GM08714 (cell line): Measurements from ENCODE around the gene MCUB.

Experiments
- H3K4me3 ChIP-seq: fragments of 200-500 bp; sonication (Bioruptor generic); 2 replicates; pipeline ENCODE4 v1.5.1; 2014; ENCODE audit warnings: mild to moderate bottlenecking, low read length, inconsistent platforms
- ZNF274 ChIP-seq: IDR thresholded peaks from 2 replicates; pipeline ENCODE4 v1.6.1; 2012; ENCODE audit warnings: mild to moderate bottlenecking, low read depth, low read length

MCUB gene

DNA sequence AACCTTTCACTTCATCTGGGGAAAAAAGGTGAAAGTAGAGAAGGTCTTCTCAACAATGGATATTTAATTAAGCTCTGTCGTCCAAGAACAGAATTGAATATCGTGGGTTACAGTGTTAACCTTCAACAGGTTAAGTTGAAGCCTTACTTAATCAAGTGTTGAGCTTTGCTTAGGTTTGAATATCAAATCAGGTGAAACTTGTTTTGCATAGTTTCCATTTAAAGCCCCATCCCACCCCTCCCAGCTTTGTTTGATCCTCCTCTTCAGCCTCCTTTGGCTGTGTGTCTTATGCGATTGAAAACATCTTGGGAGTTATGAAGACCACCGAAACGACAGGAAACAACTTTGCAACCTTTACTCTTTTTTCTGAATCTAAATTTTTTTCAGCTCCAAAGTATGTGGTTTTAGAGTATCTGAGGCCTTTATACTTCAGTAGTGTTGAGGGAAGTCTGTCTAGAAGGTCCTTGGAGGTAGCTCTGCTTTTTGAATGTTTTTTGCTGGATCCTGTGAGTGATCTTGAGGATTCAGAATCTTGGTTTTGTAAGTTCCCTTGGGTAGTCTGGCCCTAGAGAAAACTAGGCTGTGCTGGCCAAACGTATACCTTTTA lies 39.1 kb downstream of the MCUB start:
- TF ChIP-seq ZNF274: no peak
- H3K4me3 ChIP-seq: no peak overlapping the region

DNA sequence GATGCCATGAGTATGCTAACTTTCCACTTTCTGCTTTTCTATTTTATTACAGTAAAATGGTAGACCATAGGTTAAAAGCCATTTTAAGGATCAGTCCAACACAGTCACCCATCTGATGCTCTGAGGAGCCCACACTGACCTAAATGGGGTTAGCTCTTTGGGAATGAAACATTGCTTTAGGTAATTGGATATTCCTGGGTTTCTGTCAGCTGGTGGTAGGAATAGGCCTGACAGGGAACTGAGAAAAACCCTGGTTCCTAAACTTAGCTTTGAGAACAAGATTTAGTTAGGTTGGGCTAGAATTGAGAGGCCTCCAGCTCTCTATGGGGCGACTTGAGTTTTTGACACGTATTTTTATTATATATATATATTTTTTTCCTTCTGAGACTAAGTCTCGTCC lies 40.4 kb downstream of the MCUB start:
- no peak overlapping the region for H3K4me3 ChIP-seq

DNA sequence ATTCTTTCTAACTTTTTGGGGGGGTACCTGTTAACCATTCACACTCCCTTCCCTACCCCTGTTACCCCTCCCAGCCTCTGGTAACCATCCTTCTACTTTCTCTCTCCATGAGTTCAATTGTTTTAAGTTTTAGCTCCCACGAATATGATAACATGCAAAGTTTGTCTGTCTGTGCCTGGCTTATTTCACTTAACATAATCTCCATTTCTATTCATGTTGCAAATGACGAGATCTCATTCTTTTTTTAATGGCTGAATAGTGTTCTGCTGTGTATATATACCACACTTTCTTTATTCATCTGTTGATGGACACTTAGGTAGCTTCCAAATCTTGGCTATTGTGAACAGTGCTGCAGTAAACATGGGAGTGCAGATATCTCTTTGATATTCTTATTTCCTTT lies 41.3 kb downstream of the MCUB start:
- TF ChIP-seq ZNF274: no peak
- no peak overlapping the region for H3K4me3 ChIP-seq

More for the DNA sequence above, 40.4 kb downstream of the MCUB start:
- TF ChIP-seq ZNF274: no peak

DNA sequence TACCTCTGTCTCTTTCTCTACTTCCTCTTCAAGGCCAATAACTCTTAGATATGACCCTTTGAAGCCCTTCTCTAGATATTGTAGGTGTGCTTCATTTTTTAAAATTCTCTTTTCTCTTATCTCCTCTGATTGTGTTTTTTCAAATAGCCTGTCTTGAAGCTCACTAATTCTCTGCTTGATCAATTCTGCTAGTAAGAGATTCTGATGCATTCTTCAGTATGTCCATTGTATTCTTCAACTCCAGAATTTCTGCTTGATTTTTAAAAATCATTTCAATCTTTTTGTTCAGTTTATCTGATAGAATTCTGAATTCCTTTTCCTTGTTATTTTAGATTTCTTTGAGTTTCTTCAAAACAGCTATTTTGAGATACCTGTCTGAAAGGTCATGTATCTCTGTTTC lies 47.9 kb downstream of the MCUB start:
- no peak overlapping the region for H3K4me3 ChIP-seq
- TF ChIP-seq ZNF274: no peak

DNA sequence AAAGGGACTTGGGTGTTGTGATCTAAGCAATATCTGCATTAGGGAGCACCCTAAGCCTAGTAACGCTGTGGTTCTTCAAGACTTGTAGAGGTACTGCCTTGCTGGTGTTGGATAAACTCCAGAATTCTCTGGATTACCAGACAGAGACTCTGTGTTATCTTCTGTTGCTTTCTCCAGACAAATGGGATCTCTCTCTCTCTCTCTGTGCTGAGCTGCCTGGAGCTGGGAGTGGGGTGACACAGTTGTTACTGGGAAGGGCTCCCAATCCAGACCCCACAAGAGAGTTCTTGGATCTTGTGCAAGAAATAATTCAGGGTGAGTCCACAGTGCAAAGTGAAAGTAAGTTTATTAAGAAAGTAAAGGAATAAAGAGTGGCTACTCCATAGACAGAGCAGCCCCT lies 48.8 kb downstream of the MCUB start:
- no peak for TF ChIP-seq ZNF274
- no peak overlapping the region for H3K4me3 ChIP-seq

DNA sequence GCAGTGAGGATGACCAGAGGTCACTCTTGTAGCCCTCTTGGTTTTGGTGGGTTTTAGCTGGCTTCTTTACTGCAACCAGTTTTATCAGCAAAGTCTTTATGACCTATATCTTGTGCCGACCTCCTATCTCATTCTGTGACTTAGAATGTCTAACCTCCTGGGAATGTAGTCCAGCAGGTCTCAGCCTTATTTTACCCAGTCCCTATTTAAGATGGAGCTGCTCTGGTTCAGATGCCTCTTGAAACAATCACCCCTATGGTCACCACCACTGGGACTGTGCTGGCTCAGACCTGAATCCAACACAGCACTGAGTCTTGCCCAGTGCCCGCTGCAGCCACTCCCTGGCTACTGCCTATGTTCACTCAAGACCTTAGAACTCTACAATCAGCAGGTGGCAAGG lies 49.4 kb downstream of the MCUB start:
- H3K4me3 ChIP-seq: no peak overlapping the region
- no peak for TF ChIP-seq ZNF274

DNA sequence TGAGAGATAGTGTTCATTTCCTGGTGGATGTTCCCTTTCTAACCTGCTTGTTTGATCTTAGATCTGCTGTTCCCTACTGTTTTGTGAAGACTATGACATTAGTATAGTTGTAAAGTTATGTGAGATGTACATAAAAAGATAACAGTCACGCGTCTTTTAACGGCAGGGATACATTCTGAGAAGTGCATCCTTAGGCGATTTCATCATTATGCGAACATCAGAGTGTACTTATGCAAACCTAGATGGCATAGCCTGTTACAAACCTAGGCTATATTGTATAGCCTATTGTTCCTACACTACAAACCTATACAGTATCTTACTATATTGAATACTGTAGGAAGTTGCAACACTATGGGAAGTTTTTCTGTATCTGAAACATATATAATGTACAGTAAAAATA lies 50.4 kb downstream of the MCUB start:
- no peak overlapping the region for H3K4me3 ChIP-seq
- TF ChIP-seq ZNF274: no peak

DNA sequence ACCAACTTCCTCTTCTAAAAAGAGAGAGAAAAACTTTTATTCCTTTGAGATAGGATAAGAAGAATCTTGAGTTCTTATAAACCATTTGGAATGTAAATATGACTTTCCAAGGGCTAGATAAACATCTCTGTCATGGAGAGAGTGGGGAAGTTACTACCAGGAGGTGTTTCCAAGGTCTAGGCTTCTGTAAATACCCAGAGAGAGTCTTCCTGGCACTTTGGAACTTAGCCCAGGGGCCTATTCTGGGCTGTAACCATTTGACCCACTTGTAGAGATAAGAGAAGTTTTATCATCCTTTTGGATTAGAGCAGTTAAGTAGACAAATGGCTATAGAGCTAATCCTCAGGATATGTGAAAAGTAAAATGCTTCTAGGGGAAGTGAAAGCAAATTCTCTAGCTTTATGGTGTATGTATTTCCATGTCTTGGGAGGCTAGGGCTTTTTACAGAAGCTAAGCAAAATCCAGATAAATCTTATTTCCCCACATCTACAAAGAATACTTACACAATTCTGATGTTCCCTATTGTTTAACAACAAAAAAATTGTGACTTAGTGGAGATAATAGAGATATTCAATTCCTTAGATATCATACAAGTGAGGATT lies 51.1 kb downstream of the MCUB start:
- TF ChIP-seq ZNF274: no peak

DNA sequence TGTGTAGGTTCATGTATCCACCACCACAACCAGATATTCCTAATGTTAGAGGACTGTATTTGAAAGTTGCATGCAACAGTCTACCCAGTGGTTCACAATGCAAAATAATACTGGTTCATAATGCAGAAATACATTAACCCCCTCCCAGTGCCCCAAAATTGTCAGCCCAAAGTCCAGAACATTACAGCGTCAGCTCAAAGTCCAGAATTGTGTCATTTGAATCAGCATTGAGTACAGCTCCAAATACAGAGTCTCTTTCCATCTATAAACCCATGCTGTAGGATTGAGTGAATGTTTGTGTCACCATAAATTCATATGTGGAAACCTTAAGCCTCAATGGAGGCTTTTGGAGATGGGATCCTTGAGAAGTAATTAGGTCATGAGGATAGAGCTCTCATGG lies 54.0 kb downstream of the MCUB start:
- no peak for TF ChIP-seq ZNF274
- no peak overlapping the region for H3K4me3 ChIP-seq

More for the DNA sequence above, 51.1 kb downstream of the MCUB start:
- H3K4me3 ChIP-seq: no peak overlapping the region

DNA sequence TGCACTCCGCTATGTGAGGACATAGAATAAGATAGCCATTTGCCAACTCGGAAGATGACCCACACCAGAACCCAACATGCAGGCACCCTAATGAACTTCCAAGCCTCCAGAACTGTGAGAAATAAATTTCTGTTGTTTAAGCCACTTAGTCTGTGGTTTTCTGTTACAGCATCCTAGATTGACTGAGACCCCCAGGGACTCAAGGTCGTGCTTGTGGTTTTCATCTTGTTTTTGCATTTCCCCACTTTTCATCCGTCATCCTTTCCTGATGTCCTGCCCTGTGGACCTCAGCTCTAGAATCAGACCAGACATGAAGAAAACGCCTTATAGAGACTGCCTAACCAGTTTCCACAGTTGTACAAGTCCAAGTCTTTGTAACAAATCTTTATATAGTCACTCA lies 54.4 kb downstream of the MCUB start:
- H3K4me3 ChIP-seq: no peak overlapping the region
- no peak for TF ChIP-seq ZNF274

DNA sequence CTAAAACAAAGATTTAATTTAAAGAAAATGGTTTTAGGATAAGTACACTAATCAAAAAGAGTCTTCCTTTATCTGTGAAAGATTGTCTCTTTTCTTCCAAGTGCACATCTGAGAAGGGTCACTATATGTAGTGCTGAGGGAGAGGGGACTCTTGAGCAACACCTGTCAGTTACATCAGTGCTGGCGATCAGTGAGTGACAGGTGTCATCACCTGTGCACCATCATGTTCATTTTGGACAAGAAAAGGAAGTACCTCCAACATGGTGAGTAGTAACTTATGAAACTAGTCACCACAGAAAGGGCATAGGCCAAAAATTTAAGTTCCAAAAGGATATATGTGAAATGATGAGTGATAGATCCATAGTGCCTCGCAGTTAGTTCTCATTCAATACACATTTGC lies 55.7 kb downstream of the MCUB start:
- no peak for TF ChIP-seq ZNF274
- H3K4me3 ChIP-seq: no peak overlapping the region

DNA sequence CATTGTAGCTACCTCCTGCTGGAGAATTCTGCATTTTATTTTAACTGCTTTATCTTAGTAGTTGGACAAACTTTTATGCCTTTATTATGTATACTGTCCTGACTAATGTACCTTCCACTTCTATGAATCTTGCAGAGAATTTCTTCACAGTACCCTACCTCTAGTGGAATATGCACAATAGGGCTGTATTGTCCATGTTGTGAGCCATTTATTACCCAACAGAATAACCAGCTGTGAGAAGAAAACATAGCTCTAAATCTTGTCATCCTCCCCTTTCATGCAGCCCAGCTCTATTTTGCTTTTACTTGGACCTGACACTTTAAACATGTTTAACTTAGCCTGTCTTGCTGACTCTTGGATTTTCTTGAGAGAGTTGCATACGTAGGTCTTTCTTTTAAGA lies 56.2 kb downstream of the MCUB start:
- no peak for TF ChIP-seq ZNF274
- H3K4me3 ChIP-seq: no peak overlapping the region

DNA sequence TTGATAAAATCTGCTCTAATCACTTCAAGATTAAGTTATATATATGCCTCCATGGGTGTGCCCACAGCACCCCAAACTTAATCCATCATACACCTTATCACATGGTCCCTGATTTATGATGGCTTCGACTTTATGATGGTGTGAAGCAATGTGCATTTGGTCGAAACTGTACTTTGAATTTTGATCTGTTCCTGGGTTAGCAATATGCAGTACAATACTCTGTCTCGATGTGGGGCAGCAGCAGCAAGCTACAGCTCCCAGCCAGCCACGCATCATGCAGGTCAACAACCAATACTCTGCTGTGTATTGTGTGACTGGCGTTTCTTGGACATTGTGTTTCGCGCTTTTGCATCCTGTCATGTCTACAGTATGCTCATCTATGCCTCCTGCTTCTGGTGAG lies 62.6 kb downstream of the MCUB start:
- no peak for TF ChIP-seq ZNF274
- H3K4me3 ChIP-seq: no peak overlapping the region

DNA sequence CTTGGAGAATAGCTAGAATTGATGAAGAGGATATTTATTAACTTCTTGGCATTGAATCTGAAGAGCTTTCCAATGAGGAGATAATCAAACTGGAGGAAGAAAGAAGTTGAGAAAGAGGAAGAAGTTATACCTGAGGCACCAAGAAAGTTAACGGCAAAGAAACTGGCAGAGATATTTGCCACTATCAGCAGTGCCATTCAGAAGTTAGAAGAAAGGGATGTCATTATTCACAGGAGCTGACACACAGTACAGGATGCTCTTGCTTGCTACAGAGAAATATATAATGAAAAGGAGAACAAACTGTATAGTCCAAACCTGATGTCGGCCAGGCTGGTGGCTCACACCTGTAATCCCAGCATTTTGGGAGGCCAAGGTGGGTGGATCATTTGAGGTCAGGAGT lies 64.5 kb downstream of the MCUB start:
- no peak overlapping the region for H3K4me3 ChIP-seq
- TF ChIP-seq ZNF274: no peak

DNA sequence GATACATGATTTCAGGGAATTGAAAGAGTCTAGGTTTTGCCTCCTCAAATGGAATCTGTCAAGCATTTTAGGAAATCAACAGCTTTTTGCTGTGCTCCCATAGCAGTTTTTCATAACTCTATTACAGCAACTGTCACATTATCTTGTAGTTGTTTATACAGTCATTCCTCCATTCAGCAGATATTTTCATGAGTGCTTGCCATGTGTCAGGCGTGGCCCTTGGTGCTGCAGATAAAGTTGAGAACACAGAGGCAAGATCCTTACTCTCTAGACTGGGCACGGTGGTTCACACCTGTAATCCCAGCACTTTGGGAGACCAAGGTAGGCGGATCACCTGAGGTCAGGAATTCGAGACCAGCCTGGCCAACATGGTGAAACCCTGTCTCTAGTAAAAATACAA lies 67.3 kb downstream of the MCUB start:
- H3K4me3 ChIP-seq: no peak overlapping the region

DNA sequence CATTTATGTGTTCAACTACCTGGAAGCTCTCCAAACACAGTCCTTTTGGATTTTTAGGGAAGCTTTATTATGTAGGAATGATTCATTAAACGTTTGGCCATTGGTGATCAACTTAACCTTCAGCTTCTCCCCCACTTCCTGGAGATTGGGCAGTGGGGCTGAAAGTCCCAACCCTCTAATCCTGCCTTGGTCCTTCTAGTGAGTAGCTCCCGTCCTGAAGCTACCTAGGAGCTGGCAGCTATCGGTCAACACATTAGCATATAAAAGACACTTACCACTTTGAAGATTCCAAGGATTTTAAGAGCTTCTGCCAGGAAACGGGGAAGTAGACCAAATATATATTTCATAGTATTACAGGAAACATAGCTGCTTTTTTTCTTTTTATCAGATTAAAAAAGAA lies 69.7 kb downstream of the MCUB start:
- H3K4me3 ChIP-seq: no peak overlapping the region
- no peak for TF ChIP-seq ZNF274

More for the DNA sequence above, 67.3 kb downstream of the MCUB start:
- TF ChIP-seq ZNF274: no peak
